Measurements from ENCODE around the gene CISD1. TPM values are rescaled to one million over a fixed set of nuclear protein-coding genes. Genes with fewer than 3 reads are reported as not detected.
"Not testable (repeated sequence)": the region's sequence is repeated elsewhere in the genome, so short reads cannot be mapped to it uniquely, and the experiment has no call there.

CISD1 gene
- total RNA-seq = 33.5 and 50.4 TPM in 2 replicates

GRCh38 chr10:58268946-58269781 is at the start of gene CISD1:
Gene CISD1 (plus strand): TSS chr10:58269162. CDS start chr10:58269274, 112 bp downstream.
- DNase-seq = peak; percentile 100

- DNase-seq = no peak
Observed at GRCh38 chr10:58219875-58220274, 49.1 kb upstream of the CISD1 start.

DNA sequence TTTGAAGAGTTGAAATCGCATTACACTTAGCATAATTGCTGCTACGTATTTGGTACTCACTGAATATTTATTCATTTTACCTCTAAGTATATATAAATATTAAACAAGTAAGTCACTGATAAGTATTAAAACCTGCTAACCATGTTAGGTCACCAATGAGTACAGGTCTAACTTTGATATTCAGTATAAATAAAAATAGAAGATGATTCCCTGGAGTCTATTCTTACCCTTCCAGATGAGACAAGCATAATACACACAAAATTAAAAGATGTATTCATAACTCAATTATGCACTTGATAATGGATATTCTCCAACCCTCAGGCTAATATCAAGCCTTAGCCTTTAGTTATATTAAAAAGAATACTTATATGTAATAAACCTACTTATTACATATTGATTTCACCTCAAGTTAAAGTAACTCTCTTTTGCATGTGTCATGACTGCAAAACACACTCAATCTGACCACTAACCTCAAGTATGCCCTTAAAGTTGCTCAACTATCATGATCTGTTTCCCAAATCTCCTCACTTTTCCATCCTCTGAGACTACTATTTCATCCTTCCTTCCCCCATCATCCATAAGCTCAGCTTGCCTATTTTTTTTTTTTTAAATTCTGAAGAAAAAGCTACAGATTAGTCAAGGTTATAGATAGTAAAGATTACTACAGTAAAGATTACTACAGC is 48.1 kb upstream of the CISD1 start:
- no peak for DNase-seq

GRCh38 chr10:58225654-58226053 is 43.3 kb upstream of the CISD1 start:
- no peak for DNase-seq

GRCh38 chr10:58229856-58230255 is 39.1 kb upstream of the CISD1 start:
- DNase-seq = not testable (repeated sequence)

DNA sequence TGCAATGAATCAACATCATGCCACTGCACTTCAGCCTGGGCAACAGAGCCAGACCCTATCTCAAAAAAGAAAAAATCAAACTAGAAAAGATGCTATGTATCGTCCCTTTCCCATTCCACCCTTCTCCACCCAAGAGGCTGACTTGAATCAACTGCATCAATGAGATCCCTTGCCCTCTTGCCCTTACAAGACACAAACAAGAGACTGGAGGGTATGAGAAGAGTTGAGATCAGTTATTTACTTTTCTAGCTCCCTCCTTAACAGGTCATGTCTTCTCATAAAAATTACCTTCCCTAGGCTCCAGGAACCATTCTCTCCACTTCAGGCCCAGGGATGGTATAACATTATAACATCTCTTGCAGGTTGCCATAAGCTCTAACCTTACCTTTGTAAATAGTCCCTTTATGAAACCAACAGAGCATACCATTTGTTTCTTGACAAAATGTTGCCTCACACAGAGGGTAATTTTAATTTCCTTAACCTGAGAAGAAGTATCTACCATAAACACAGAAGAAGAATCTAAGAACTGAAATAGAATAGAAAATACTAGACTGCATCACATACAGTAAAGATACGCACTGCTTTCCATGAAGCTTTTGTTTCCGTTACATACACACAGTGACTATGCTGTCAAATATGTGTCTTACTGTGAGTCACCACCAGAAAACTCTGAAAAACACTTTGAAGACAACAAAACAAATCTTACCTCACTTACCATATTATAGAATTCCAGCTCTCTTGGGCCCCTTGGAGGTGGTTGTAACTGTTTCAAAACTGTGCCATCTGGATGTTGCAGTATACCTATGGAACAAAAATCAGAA is 31.7 kb upstream of the CISD1 start:
- peak; percentile 94 for DNase-seq

- DNase-seq = peak; percentile 83
Observed at GRCh38 chr10:58239561-58240169, 29.3 kb upstream of the CISD1 start.

DNA sequence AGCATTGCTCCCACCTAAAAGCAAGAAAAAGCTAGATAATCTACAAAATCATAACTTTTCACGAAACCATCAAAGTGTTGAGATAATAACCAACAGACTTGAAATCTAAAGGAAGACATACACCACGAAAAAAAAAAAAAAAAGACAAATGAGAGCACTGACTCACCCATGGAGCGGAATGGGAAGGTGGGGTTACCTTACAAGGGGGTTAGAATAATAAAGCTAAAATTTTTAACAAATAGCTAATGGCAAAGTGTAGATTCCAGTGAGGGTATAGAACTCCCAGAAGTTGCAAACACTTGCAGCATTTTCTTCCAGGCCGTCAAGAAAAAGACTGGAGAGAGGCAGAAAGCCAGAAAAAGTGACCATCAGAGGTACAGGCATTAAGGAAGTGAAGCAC is 28.4 kb upstream of the CISD1 start:
- peak; percentile 47 for DNase-seq

DNA sequence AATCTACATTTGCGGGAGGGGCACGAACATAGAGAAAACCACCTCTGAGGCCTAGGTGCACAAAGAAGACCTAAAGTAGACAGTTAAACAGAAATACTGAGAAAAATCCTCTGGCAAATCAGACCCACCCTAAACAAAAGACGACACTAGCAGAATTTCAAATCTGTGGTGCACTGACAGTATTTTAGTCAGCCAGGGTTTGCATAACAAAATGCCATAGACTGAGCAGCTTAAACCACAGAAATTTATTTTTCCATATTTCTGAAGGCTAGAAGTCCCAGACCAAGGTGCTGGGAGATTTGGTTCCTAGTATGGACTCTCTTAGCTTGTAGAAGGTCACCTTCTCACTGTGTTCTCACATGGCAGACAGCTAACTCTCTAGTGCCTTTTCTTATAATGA is 27.6 kb upstream of the CISD1 start:
- no peak for DNase-seq

GRCh38 chr10:58243269-58243668 is 25.7 kb upstream of the CISD1 start:
- DNase-seq = no peak

DNA sequence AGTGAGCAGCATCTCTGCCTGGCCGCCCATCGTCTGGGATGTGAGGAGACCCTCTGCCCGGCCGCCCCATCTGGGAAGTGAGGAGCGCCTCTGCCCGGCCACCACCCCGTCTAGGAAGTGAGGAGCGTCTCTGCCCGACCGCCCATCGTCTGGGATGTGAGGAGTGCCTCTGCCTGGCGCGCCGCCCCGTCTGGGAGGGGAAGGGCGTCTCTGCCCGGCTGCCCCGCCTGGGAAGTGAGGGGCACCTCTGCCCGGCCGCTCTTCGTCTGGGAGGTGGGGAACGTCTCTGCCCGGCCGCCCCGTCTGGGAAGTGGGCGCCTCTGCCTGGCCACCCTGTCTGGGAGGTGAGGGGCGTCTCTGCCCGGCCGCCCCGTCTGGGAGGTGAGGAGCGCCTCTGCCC is 25.2 kb upstream of the CISD1 start:
- DNase-seq = not testable (repeated sequence)

- DNase-seq = not testable (repeated sequence)
Observed at GRCh38 chr10:58244242-58244641, 24.7 kb upstream of the CISD1 start.

GRCh38 chr10:58244666-58245065 is 24.3 kb upstream of the CISD1 start:
- DNase-seq = not testable (repeated sequence)

GRCh38 chr10:58253184-58253583 is 15.8 kb upstream of the CISD1 start:
- DNase-seq = no peak

GRCh38 chr10:58254644-58255043 is 14.3 kb upstream of the CISD1 start:
- DNase-seq = peak; percentile 30

- DNase-seq = not testable (repeated sequence)
Observed at GRCh38 chr10:58256013-58256780, 12.8 kb upstream of the CISD1 start.

GRCh38 chr10:58258977-58259692 is 9.8 kb upstream of the CISD1 start:
- DNase-seq = no peak

GRCh38 chr10:58260334-58260733 is 8.6 kb upstream of the CISD1 start:
- DNase-seq = no peak

GRCh38 chr10:58262766-58263165 is 6.2 kb upstream of the CISD1 start:
- no peak for DNase-seq

GRCh38 chr10:58264780-58265179 is 4.2 kb upstream of the CISD1 start:
- DNase-seq = peak; percentile 71

DNA sequence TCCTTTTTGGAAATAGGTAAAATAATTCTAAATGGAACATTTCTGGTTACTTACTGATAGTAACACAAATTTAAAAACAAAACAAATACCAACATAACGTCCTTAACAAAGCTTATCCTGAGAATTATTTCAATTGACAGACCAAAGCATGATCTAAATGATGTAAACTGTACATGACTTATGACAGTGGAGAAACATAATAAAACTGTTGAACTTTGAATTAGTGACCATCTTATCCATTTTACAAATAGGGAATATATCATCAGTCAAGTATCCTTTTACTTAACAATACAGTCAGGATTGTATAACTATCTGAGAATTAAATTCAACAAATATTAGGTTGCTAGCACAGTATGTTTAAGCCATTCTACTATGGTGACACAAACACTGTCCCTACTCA is 3.7 kb upstream of the CISD1 start:
- DNase-seq = no peak
